ENCODE results near the gene DGCR8.

DNA sequence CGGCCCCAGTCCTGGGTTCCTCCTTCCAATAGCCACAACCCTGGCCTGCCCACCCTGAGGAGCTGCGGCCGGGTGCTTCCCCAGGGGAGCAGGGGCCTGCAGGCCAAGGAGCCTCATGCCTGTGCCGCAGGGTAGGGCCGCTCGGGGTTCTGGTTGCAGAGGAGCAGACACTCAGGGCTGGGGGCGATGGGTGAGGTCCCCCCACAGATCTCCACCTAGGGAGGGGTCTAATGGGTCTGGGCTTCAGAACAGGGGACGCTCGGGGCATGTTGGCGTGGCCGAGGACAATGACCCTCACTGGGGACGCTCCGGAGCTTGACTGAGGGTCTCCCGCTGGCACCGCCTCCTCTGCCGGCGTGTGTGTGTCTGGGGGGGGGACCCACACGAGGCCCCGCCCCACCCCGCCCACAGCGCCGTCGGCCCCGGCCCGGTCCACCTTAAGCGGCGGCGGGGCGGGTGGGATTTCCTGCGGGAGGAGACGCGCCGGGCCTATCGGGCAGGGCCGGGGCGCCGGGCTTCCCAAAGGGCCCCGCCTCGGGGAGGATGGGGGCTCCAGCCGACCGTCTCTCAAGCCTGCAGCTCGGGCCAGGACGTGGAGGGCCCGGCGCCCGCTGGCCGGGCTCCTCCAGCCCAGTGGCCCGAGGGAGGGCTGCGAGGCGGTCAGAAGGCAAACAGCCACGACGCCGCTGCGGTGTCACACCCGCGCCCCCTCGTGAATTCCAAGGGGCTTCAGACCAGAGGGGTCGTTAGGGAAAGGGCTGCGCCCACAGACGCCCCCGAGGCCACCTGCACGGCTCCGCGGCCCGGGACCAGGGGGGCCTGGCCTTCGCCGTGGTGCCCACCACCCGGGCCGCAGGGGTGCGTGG lies 50.9 kb downstream of the DGCR8 start:
- TF ChIP-seq, protein P1, sequence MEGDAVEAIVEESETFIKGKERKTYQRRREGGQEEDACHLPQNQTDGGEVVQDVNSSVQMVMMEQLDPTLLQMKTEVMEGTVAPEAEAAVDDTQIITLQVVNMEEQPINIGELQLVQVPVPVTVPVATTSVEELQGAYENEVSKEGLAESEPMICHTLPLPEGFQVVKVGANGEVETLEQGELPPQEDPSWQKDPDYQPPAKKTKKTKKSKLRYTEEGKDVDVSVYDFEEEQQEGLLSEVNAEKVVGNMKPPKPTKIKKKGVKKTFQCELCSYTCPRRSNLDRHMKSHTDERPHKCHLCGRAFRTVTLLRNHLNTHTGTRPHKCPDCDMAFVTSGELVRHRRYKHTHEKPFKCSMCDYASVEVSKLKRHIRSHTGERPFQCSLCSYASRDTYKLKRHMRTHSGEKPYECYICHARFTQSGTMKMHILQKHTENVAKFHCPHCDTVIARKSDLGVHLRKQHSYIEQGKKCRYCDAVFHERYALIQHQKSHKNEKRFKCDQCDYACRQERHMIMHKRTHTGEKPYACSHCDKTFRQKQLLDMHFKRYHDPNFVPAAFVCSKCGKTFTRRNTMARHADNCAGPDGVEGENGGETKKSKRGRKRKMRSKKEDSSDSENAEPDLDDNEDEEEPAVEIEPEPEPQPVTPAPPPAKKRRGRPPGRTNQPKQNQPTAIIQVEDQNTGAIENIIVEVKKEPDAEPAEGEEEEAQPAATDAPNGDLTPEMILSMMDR (IDR thresholded peaks at IDR 0.05), result no peak
- TF ChIP-seq POLR2A (IDR thresholded peaks at IDR 0.05), result peak in 1 of 2 donors; percentile 27
